Endometrium (tissue), 2 donors: ENCODE results near the gene TMA7B.
A peak's percentile ranks its signal among the peaks of the same experiment; 100 is the strongest.

ENCODE experiments used
- FAIRE-seq: peaks from 2 replicates; lab custom pipeline; 2012; peaks lifted over from hg19 to GRCh38; lab: Jason Lieb, UNC
- donor health status: control.
- donor health status: control.

The TMA7B gene

DNA sequence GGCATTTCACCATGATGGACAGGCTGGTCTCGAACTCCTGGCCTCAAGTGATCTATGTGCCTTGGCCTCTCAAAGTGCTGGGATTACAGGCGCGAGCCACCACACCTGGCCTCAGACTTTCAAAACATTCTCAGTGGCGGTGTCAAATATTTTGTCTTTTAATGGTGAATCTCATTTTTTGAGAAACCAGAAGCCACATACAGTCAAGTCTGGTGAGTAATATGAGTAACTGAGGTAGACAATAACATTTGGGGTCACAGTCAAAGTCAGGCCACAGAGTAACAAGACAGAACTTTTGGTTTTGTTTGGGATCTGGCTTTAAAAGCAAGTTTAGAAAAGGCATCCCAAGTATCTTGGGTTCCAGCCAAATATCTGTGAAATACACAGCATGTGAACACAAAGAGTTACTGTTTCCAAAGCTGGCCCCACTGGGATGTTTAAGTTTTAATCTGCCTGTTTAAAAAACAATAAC is 5.6 kb upstream of the TMA7B start:
- FAIRE-seq, result peak; percentile 80

DNA sequence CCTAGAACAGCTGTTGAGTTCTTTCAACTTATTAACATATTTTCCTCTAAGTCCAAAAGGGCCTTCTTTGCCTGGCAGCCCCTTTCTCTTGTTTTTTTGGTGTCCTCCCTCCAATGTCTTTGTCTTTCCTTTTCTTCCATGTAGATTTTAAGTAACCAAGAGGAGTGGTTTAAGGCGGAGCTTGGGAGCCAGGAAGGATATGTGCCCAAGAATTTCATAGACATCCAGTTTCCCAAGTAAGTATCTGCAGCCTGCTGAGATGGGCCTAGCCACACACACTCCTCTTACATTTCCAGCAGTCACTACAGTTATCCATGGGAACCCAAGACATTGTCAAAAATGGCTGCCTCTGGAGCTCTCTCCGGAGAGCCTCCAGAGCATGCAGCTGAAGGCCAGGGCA is 4.5 kb upstream of the TMA7B start:
- no peak for FAIRE-seq

DNA sequence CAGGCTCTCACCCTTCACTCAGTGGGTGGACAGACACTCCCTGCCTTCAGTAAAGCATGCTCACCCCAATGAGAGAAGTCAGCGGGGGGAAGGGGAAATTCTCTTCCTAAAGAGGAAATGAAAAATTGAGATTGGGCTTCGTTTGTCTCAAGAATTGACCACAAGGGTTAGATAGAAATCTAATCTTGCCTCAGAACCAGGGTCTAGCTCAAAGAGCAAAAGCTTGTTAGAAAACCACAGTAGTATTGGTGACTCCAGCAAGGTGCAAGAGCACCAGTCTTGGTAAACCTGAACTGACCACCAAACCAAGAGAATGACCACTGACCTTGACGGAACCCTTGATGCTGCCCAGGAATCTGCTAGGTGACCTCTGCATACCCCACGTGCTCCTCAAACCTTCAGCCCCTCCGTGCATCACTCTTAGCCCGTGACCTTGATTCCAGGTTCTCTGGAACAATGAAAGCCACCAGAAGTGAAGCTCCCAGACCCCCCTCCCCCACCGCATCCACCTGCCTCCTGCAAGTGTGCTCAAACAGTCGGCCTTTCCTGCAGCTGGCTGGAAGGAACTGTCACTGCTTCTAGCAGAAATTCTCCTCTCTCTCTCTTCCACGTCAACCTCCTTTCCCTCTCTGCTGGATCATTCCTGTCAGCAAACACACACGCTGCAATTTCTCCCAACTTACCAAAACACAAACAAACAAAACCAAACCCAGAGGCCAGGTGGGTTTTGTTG is 3.1 kb upstream of the TMA7B start:
- no peak for FAIRE-seq

DNA sequence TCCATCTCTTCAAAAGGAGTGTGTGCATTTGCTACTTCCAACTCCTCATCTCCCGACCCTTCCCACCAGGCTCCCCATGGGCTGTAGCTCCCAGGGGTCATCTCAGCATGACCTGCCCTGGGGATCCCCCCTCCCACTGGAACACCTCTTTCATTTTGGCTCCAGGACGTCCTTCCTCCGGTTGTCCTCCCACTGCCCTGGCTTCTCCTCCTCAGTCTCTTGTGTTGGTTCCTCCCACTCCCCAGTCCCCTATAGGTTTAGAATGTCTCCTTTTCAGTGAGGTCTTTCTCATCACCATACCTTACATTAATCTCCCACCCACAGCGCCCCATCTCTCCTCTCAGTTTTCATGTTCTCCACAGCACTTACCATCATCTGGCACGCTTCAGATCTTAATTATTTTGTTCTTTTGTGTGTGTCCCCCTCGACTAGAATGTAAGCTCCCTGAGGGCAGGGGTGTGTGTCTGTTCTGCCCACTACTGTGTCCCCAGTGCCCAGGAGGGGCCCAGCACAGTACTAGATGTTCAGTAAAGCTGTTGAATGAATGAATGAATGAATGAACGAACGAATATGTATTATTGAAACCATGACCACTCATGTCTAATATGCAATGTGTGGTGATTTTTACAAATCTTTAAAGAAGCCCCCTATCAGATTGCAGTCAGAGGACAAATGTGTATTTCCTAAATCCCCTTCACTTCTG is 2.0 kb upstream of the TMA7B start:
- no peak for FAIRE-seq

DNA sequence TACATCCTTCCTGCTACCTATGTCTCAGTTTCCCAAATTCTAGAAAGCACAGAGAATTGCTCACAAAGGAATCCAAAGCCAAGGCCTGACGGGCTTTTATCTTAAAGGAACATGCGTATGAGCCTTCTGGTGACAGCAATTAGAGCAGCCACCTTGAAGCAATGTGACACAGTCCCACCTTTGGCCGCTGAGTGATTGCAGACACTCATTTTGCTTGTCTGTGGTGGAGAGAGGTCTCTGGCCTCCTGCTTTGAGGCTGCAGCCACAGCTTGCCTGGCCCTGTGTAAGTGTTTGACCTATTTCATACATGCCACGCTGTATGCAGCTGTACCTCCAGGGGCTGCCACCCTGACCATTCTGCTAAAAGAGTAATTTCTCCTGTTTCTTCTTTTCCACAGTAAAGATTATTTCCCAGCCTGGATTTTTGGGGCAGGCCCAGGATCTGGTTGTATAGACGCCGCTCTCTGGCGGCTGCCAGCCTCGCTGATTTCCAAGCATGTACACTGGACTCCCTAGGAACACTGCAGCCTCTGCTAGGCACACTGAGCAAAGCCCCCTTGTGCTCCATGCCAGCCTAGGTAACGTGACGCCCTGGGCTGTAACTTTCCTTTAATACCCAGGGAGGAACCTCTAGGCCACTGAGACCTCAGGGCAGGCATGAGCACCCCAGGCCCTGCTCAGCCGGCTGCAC is 1.1 kb upstream of the TMA7B start:
- FAIRE-seq, result no peak

DNA sequence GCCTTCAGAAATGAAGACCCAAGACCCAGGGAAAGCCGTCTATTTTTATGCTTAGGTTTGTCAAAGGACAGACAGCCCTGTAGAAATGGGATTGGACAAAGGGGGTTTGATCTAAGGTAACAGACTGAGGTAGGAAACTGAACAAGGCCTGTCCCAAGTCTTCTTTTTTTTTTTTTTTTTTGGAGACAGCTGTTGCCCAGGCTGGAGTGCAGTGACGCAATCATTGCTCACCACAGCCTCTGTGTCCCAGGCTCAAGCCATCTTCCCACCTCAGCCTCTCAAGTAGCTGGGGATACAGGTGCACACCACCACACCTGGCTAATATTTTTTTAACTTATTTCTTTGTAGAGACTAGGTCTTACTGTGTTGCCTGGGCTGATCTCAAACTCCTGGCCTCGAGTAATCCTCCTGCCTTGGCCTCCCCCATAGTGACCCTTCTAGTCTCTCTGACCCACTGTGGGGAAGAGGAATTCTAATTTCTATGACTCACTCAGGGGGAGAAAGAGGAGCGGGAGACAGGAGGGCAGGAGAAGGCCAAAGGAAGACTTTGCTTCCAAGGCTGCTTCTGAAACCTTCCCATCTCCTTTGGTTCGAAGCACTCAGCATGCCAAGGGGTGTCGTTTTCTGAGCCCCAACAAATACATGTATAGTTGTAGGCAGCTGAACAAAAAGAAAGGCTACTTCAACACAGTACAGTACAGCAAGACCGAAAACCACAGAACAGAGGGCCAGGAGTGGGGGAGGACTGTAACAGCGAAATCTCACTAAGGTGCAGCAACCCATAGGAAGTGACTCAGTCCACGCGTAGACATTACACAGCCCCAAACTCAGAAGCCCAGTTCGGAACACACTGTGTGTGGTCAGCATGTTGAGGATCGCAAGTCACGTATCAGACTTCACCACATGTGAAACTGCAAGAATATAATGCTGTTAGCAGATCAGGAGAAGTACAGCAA is 872 bp downstream of the TMA7B start:
- no peak for FAIRE-seq

DNA sequence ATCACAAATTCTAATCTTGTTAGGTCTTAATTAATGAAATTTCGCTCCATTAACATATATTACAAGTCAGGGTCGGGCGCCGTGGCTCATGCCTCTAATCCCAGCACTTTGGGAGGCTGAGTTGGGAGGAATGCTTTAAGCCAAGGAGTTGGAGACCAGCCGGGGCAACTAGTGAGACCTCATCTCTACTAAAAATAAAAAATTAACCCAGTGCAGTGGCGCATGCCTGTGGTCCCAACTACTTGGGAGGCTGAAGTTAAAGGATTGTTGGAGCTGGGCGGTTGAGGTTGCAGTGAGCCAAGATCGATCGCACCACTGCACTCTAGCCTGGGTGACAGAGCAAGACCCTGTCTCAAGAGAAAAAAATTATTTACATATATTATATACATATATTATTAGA is 1.9 kb downstream of the TMA7B start:
- FAIRE-seq, result no peak

DNA sequence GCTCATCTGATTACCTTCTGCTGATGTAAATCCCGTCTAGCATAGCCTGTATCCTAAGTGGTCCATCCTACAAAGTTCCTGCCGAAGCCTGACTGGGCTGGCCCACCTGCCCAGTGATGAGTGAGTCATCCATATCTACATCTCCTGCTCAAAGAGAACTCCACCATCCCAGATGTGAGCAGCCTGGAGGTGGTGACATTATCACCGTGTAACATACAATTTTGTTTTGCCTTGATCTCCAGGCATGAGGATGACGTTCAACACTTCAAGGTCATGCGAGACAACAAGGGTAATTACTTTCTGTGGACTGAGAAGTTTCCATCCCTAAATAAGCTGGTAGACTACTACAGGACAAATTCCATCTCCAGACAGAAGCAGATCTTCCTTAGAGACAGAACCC is 5.6 kb downstream of the TMA7B start:
- no peak for FAIRE-seq

DNA sequence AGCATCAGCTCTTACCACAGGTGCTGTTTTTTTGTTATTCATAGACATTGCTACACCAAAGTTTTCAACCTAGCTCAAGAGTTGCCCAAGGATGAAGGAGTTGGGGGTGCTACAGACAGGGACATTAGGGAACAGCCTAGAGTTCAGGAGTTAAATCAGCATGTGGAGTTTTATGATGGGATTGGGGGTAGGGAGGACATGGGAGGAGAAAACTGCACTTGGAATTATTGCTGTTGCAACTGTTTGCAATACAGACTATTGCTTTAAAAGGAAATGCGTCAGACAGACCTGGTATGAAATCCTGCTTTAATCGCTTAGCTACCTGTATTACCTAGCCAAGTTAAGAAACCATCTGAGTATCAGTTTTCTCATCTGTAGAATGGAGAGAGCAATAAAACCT is 6.3 kb downstream of the TMA7B start:
- FAIRE-seq, result no peak

DNA sequence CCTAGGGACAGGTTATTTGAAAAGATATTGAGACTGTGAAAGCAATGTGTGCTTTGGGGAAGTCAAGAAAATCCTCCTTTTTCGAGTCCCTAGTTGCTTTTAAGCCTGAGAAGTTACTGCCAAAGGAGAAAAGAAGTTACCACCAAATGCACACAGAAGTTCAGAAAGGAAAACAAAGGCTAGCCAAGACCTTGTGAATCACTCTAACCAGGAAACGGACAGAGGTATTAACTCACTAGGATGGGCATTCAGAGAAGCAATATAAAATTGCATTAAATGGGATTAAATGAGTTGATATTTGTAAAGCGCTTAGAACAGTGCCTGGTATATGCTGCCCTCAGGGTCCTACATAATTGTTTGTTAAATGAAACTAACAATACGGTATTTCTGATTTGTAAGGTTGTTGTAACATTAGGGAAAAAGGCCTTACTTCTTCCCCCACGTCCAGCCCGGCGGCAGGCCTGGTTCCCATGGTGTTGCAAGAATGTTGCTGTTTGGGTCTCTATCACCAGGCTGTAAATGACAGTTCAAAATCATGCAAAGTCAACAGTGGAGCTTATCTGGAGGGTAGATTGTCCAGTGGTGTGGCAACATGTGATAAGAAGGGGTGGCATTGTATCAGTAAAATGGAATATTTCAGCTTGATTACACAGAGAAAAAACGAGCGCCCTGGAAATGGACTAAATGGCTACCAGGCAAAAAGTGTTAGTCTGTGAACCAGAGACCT is 7.1 kb downstream of the TMA7B start:
- no peak for FAIRE-seq

DNA sequence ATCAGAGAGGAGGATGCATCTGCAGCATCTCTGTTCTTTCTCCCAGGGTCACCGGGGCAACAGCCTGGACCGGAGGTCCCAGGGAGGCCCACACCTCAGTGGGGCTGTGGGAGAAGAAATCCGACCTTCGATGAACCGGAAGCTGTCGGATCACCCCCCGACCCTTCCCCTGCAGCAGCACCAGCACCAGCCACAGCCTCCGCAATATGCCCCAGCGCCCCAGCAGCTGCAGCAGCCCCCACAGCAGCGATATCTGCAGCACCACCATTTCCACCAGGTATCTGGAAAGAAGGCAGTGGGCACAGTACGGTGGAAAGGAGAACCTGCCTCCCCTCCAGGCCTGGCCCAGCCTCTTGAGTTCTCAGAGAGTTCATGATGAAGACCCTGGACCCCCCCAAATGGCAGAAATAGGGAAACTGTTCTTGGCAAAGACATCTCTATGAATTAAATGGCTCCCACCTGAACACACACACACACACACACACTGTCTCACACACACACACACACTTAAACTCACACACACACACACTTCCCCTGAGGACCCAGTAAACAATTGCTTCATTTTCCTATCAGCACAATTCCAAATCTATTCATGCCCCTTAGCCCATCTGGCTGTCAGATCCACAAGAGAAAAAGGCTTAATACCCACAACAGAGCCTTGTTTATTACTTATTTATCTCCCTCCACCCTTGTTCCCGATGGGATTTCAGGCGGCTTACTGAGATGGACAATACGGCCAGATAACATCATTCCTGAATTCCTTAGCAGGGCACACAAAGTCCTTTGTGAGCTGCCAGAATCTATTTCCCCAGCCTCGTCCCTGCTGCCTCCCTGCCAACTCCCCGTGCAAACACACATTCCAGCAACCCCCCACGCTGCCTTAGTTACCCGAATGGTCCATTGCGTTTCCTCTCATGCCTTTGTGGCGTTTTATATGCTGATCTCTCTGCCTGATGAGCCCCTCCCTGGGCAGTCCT is 8.1 kb downstream of the TMA7B start:
- FAIRE-seq, result no peak

DNA sequence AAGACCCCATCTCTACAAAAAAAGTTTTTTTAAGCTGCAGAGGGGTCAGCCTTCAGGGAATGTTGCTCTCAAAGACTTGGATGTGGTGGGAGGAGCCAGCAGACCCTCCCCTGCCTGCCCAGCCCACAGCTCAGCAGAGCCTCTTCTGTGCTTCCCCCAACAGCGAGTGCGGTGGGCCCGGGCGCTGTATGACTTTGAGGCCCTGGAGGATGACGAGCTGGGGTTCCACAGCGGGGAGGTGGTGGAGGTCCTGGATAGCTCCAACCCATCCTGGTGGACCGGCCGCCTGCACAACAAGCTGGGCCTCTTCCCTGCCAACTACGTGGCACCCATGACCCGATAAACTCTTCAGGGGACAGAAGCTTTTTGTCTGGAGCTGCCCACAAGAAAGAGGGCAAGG is 10.5 kb downstream of the TMA7B start:
- FAIRE-seq, result no peak

DNA sequence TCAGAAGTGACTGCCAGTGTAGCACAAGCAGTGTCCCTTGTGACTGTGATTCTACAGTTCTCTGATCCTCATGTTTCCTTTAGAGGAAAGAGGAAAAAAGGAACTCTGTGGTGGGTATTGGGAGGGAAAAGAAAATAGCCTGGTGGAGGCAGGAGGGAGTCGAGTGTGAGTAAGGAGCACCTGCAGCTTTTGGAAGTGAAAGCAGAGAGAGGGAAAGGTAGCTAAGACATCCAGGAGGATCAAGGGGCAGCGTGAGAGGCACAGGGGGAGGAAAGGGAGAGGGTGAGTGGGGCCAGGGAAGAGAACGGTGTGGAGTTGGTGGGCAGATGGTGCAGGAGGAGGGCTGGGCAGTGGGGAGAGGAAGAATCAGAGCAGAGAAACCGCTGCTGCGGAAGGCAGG is 12.4 kb downstream of the TMA7B start:
- FAIRE-seq, result no peak

DNA sequence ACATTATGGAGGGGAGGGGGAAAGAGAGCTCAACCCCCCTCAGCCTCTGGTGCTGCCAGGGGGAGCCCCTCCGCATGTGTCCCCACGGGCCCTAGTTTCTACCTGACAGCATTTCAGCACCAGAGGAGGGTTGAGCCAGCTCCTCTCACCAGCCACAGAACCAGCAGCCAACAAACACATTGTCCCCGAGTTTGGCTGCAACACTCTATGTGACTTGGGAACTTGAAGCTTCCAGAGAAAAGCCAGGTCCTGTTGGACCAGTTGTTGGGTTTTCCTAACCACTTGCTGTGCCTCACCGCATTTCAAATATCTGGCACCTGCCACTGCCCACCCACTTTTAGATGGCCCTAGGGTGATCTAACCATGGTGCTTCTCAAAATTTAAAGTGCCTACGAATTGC is 13.5 kb downstream of the TMA7B start:
- no peak for FAIRE-seq

DNA sequence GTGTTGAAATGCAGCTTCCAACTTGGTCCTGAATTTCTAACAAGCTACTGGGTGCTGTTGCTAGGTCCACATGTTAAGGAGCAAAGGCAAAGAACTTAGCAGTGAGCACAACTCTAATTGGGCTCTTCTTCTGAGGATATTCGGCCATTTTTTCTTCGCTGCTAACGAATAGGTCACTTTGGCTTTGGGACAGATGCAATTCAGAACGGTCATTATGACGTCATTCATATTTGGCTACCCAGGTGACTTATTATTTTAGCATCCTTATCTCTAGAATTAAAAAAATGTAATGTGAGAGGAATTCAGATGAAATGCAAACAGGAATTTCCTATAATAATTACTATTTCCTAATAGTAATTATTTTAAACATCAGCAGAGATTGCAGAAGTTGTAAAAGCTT is 13.9 kb downstream of the TMA7B start:
- FAIRE-seq, result no peak

DNA sequence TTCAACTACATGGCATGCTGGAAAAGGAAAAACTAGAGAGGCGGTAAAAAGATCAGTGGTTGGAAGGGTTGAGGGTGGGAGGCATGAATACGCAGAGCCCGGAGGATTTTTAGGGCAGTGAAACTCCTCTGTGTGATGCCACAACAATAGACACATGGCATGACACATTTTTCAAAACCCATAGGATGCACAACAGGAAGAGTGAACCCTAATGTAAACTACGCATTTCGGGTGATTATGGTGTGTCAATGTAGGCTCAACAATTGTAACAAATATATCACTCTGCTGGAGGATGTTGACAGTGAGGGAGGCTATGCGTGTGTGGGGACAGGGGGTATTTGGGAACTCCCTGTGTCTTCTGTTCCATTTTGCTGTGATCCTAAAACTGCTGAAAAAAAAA is 18.9 kb downstream of the TMA7B start:
- no peak for FAIRE-seq

DNA sequence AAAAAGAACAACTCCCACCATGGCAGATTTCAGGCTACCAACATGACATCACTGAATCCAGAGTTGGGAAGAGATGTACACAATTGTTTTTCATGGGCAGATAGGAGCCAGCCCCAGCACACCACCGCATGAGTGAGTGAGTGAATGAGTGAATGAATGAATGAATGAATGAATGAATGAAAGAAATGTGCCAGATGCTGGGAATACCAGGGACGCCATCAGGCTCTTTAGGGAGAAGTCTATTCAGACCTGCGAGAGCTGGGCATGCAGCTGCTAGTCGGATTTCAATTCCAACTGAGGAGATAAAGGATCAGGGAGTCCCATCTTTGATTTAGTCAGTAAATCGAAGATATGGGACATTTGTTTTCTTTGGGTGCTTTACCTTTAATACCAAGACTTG is 19.3 kb downstream of the TMA7B start:
- FAIRE-seq, result no peak

DNA sequence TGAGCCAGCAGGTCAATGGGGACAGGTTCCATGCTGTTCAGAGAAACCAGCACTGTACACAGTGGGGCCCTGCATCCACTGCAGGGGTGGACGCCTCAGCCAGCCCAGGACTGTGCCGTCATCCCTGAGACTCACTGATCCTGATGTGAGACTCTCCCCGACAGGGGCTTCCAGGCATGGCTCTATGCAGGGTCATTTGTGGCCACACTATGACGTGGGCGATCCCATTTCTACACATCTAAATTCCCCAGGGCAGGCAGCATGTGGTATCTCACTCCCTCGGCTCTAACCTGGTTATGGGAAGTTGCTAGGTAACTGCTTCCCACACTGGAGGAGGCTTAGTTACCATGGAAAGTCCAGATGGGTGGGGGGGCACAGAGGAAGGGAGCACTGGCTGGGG is 20.4 kb downstream of the TMA7B start:
- no peak for FAIRE-seq

DNA sequence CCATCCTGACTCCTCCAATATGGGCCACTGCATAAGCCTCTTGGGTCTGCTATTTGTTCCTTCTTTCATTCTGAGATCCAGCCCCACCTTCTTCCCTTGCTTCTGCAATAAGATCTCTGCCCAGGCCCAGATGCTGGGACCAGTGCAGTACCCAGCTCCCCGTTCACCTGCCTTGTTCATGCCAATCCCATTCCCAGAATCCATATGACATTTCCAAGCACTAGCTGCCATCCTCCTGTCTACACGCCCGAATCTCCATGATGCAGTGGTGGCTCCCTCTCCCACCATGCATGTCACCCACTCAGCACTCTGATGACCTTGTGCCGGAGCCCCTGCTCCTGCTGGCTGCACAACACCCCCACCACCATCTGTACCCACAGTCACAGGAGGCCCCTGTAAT is 23.1 kb downstream of the TMA7B start:
- FAIRE-seq, result no peak

DNA sequence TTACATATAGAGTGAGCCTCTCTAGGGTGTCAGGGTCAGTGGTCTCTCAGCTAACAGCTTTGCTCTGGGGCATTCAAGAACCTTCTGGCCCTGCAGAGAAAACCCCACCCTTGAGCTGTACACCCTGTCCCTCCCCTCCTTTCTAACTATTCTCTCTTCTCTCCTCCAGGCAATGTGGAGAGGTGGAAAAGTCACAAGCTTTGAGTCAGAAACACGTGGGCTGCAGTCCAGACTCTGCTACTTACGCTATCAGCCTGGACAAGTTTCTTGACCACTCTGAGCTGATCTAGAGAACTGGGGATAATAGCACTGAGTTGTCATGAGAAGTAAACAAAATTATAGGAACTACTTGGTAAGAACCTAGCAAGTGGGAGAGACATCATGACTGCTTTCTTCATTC is 23.8 kb downstream of the TMA7B start:
- no peak for FAIRE-seq
